Stomach smooth muscle (tissue), 2 donors: Measurements from ENCODE around the gene METTL24.

Source experiments
- H3K27ac ChIP-seq: one replicate; pipeline ENCODE4 v1.7.0; 2013; ENCODE audit warnings: mild to moderate bottlenecking, low read length, inconsistent platforms
- H3K27me3 ChIP-seq, 2 donors: one replicate each; pipeline ENCODE4 v1.7.0; 2013; ENCODE audit warnings: low read length in 2 of 2; ENCODE audit not compliant: insufficient read depth in 2 of 2, control insufficient read depth in 1 of 2
- H3K36me3 ChIP-seq, 2 donors: one replicate each; pipeline ENCODE4 v1.7.0; 2013; ENCODE audit warnings: low read length in 2 of 2; ENCODE audit not compliant: control insufficient read depth in 2 of 2, insufficient read depth in 2 of 2
- H3K4me1 ChIP-seq: one replicate; pipeline ENCODE4 v1.7.0; 2013; ENCODE audit warnings: low read length; ENCODE audit not compliant: control insufficient read depth, insufficient read depth
- H3K4me3 ChIP-seq, 2 donors: one replicate each; pipeline ENCODE4 v1.7.0; 2013; ENCODE audit warnings: low read length in 2 of 2
- H3K9ac ChIP-seq, 2 donors: one replicate each; pipeline ENCODE4 v1.7.0; 2013; ENCODE audit warnings: low read length in 2 of 2, mild to moderate bottlenecking in 1 of 2
- H3K9me3 ChIP-seq, 2 donors: one replicate each; pipeline ENCODE4 v1.7.0; 2013; ENCODE audit warnings: low read length in 2 of 2; ENCODE audit not compliant: control insufficient read depth in 2 of 2
- donor health status: healthy.
- donor health status: Pancreatic carcinoma.

METTL24 gene

DNA sequence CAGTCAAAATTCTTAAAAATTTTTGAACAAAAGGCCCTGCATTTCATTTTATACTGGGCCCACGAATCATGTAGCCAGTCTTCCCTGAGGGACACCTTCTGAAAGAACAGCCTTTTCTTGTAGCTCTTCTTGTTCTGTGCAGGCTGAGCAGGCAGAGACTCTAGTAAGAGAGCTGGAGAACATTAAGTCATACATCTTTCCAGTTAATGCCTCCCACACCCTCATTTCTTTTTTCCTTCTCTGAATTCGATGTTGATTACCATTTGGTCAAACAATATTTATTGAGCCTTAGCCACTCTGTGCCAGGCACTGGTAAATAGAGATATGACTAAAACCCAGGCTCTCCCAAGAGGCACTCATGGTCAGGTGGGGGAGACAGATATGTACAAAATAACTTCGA is 33.6 kb downstream of the METTL24 start:
- Histone ChIP-seq H3K27me3 (no peaks in the 10 kb centered on the region), H3K27ac (peak overlapping the region; percentile 95), H3K9me3 (no peaks in the 10 kb centered on the region), H3K9ac (peak overlapping the region in 1 of 2 donors; percentile 29), H3K4me3 (peak overlapping the region in 1 of 2 donors; percentile 44), H3K4me1 (peaks cover 87% of the 10 kb centered on the region), H3K36me3 (peaks cover 0 to 3% of the 10 kb centered on the region in 2 donors)

DNA sequence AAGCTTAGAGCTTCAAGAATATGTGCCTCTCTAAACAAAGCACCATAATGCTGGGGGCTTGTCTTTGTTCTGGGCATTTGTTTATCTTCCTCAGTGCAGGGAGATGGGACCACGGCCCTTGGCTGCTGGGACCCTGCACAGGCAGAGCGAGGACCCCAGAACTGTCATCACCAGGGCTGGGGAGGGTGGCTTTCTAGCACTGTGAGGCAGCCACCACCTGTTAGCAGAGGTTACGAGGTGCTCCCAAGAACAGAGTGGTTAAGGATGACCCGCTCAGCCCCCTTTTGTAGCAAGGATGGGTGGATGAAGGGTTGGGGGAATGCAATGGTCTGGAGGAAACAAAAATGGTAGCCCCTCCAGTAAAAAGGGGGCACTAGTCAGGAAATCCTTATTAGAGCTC is 34.9 kb downstream of the METTL24 start:
- H3K9me3 ChIP-seq, result no peaks in the 10 kb centered on the region
- peak overlapping the region; percentile 5 to 22 for H3K4me3 ChIP-seq
- peaks cover 75% of the 10 kb centered on the region for H3K4me1 ChIP-seq
- H3K27ac ChIP-seq, result peak overlapping the region; percentile 95
- no peak overlapping the region for H3K9ac ChIP-seq
- peaks cover 0 to 3% of the 10 kb centered on the region in 2 donors for H3K36me3 ChIP-seq
- no peaks in the 10 kb centered on the region for H3K27me3 ChIP-seq

GRCh38 chr6:110322874-110323242 is 35.3 kb downstream of the METTL24 start:
- H3K4me3 ChIP-seq, result no peak overlapping the region
- H3K9me3 ChIP-seq, result no peaks in the 10 kb centered on the region
- no peak overlapping the region for H3K9ac ChIP-seq
- peak overlapping the region; percentile 95 for H3K27ac ChIP-seq
- peaks cover 0 to 3% of the 10 kb centered on the region in 2 donors for H3K36me3 ChIP-seq
- H3K4me1 ChIP-seq, result peaks cover 71% of the 10 kb centered on the region
- no peaks in the 10 kb centered on the region for H3K27me3 ChIP-seq

DNA sequence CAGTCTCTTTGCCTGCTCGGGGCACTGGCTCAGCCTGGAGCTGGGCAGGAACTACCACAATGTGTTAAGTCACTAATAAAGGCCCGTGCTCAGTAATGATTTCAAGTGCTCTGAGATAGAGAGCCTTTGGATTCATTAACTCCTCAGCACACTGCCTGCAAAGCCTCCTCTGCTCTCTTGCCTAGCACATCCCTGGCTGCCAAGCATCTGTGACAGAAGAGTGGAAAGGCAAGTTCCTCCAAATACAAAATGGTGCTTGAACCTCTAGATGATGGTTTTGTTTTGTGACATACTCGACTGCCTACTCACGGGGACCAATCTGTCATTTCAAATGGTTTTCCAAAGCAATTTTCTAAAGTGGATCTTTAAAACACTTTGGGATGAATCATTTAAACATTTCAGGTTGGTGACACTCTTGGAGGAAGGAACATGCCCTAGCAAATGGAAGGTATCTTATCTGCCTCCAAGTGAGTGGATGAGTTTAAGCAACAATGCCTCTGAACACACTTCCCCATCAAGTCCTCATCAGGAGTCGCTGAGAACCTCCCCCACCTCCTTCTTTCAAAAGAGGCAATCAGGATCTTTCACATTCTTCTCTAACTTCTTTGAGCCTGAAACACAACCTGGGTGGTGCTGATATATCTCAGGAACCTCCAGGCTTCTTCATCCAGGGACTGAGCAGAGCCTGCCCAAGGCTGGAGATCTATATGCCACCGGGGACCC is 35.8 kb downstream of the METTL24 start:
- no peaks in the 10 kb centered on the region for H3K27me3 ChIP-seq
- no peaks in the 10 kb centered on the region for H3K9me3 ChIP-seq
- H3K4me3 ChIP-seq, result no peak overlapping the region
- H3K27ac ChIP-seq, result peak overlapping the region; percentile 95
- H3K36me3 ChIP-seq, result peaks cover 0 to 3% of the 10 kb centered on the region in 2 donors
- H3K9ac ChIP-seq, result no peak overlapping the region
- H3K4me1 ChIP-seq, result peaks cover 65% of the 10 kb centered on the region

GRCh38 chr6:110320307-110320706 is 37.8 kb downstream of the METTL24 start:
- no peaks in the 10 kb centered on the region for H3K9me3 ChIP-seq
- H3K9ac ChIP-seq, result no peak overlapping the region
- H3K36me3 ChIP-seq, result peaks cover 0 to 7% of the 10 kb centered on the region in 2 donors
- H3K4me3 ChIP-seq, result no peak overlapping the region
- H3K4me1 ChIP-seq, result peaks cover 47% of the 10 kb centered on the region
- H3K27me3 ChIP-seq, result no peaks in the 10 kb centered on the region
- H3K27ac ChIP-seq, result peak overlapping the region; percentile 60

DNA sequence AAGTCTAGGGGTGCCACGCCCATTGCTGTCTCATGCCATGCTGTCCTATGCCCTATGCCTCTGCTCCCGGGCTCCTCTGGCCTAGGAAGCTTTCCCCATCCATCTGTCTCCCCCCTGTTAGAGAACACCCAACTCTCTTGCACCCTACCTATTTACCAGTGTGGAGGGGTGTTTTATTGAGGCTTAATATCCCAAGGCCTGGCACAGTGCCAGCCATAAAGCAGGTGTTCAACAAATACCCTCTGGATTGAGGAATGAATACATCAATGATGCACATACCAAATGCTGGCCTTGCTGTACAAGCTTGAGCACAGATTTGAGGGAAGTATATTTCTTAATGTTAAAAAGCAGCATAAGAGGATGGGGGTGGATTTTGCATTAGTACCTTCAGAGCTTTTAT is 38.3 kb downstream of the METTL24 start:
- Histone ChIP-seq H3K4me3 (no peak overlapping the region), H3K9ac (no peak overlapping the region), H3K4me1 (peaks cover 42% of the 10 kb centered on the region), H3K9me3 (no peaks in the 10 kb centered on the region), H3K27ac (peak overlapping the region; percentile 46), H3K36me3 (peaks cover 3 to 11% of the 10 kb centered on the region in 2 donors), H3K27me3 (no peaks in the 10 kb centered on the region)

- H3K4me3 ChIP-seq, result no peak overlapping the region
- no peak overlapping the region for H3K9ac ChIP-seq
- peaks cover 37% of the 10 kb centered on the region for H3K4me1 ChIP-seq
- peak overlapping the region; percentile 46 for H3K27ac ChIP-seq
- no peaks in the 10 kb centered on the region for H3K27me3 ChIP-seq
- no peaks in the 10 kb centered on the region for H3K9me3 ChIP-seq
- H3K36me3 ChIP-seq, result peaks cover 3 to 11% of the 10 kb centered on the region in 2 donors
These were observed 38.8 kb downstream of the METTL24 start for GRCh38 chr6:110319381-110319780.

GRCh38 chr6:110318971-110319370 is 39.2 kb downstream of the METTL24 start:
- no peak overlapping the region for H3K4me3 ChIP-seq
- H3K9me3 ChIP-seq, result no peaks in the 10 kb centered on the region
- H3K27ac ChIP-seq, result no peak overlapping the region
- H3K9ac ChIP-seq, result no peak overlapping the region
- H3K27me3 ChIP-seq, result no peaks in the 10 kb centered on the region
- peaks cover 33% of the 10 kb centered on the region for H3K4me1 ChIP-seq
- H3K36me3 ChIP-seq, result peaks cover 5 to 14% of the 10 kb centered on the region in 2 donors

GRCh38 chr6:110317646-110318045 is 40.5 kb downstream of the METTL24 start:
- no peak overlapping the region for H3K4me3 ChIP-seq
- H3K27ac ChIP-seq, result no peak overlapping the region
- H3K4me1 ChIP-seq, result peaks cover 20% of the 10 kb centered on the region
- no peaks in the 10 kb centered on the region for H3K9me3 ChIP-seq
- H3K9ac ChIP-seq, result no peak overlapping the region
- H3K27me3 ChIP-seq, result no peaks in the 10 kb centered on the region
- H3K36me3 ChIP-seq, result peaks cover 11 to 20% of the 10 kb centered on the region in 2 donors

DNA sequence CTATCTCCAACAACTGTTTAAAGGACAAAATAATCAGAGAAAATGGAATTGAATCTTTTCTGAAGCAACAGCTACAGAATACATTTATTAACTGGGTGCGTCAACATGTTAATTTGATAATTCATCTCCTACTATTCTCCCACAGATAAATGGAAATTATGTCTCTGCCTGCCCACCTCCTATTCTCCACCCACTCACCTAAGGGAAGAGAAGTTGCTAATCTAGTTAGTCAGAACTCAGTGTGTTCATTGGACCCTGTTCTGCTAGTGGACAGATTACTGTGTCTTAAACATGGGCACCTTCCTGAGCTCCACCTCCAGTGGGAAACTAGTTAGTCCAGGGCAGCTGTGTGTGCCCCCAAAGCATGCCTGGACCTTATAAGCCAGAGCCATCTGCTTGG is 41.0 kb downstream of the METTL24 start:
- H3K9me3 ChIP-seq, result no peaks in the 10 kb centered on the region
- H3K4me1 ChIP-seq, result peaks cover 16% of the 10 kb centered on the region
- no peak overlapping the region for H3K9ac ChIP-seq
- H3K4me3 ChIP-seq, result no peak overlapping the region
- H3K27ac ChIP-seq, result no peak overlapping the region
- H3K27me3 ChIP-seq, result no peaks in the 10 kb centered on the region
- peaks cover 15 to 24% of the 10 kb centered on the region in 2 donors for H3K36me3 ChIP-seq

- Histone ChIP-seq H3K27me3 (no peaks in the 10 kb centered on the region), H3K27ac (no peak overlapping the region), H3K9me3 (no peaks in the 10 kb centered on the region), H3K4me1 (peaks cover 8% of the 10 kb centered on the region), H3K9ac (no peak overlapping the region), H3K4me3 (no peak overlapping the region), H3K36me3 (peaks cover 15 to 24% of the 10 kb centered on the region in 2 donors)
These were observed 42.2 kb downstream of the METTL24 start for GRCh38 chr6:110315869-110316398.
